ENCODE data around the gene DENND2D.
A peak's percentile ranks its signal among the peaks of the same experiment; 100 is the strongest.

The DENND2D gene

GRCh38 chr1:111175349-111175748, 25.1 kb downstream of the DENND2D start:
- no peak for DNase-seq

DNA sequence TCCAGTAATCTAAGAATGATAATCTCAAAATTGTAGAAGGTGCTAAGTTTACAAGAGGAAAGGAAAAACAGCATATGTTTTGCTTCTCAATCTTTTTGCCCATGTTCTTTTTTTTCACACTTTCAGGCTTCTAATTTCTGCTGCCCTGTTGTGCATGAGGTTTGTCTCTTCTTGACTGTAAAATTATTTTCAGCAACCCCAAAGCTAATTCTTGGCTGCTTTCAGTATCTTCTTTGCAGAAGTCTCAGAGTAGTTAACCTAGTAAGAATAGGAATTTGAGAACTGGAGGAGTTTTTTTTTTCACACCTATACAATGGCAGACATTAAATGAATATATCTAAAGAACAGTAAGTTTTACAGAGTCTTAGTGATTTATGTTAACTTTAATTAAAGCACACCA, 26.4 kb downstream of the DENND2D start:
- no peak for DNase-seq

DNA sequence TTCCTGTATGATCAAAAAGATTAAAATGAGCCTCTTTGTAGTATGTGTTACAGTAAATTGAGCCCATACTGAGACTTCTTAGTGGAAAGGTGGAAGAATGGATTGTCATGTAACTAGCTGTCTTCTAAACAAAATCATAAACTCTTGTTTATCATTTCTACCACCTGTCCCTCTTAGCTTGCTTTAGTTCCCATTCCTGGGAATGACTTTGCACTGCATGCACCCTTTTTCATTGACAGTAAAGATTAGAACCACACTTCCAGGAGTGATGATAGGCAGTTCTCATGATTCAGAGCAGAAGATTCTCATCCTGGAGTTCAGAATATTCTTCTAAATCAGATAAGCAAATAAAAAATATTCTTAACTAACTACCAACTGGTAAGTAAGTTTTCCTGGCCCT, 28.0 kb downstream of the DENND2D start:
- DNase-seq = no peak

DNA sequence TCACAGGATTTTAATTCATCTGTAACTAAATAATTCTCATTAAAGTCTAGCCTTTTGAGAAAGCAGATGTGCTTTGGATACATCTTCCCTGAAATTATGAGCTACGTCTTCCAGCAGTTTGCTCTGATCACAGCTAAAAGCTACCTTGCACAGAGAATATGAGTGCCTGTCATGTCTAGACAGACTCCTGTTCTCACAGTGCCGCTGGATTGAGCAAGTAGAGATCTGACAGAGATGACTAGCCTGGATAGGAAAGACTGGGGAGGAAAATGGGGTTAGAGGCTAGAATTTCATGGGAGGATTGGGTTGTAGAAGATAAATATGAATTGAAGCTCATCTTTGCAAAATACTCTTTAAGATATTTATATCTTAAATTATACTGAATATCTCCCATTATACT, 36.3 kb downstream of the DENND2D start:
- peak in 1 of 14 donors; percentile 3 for DNase-seq

DNA sequence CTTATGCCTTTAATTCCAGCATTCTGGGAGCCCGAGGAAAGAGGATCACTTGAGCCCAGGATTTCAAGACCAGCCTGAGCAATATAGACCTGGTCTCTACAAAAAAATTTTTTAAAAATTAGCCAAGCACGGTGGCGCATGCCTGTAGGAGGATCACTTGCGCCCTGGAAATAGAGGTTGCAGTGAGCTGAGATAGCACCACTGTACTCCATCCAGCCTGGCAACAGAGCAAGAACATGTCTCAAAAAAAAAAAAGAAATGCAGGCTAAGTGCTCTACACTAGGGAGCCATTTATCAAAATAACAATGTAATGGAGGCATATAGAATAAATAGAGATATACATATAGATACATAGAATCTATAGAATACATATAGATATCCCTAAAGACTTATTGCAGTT, 37.1 kb downstream of the DENND2D start:
- DNase-seq = peak in 1 of 14 donors; percentile 56

- DNase-seq = no peak
Measured at GRCh38 chr1:111162488-111162880, 38.0 kb downstream of the DENND2D start.

- DNase-seq = peak in 1 of 14 donors; percentile 86
Measured at GRCh38 chr1:111161843-111162487, 38.5 kb downstream of the DENND2D start.

- DNase-seq = no peak
Measured at GRCh38 chr1:111157431-111157830, 43.0 kb downstream of the DENND2D start.

DNA sequence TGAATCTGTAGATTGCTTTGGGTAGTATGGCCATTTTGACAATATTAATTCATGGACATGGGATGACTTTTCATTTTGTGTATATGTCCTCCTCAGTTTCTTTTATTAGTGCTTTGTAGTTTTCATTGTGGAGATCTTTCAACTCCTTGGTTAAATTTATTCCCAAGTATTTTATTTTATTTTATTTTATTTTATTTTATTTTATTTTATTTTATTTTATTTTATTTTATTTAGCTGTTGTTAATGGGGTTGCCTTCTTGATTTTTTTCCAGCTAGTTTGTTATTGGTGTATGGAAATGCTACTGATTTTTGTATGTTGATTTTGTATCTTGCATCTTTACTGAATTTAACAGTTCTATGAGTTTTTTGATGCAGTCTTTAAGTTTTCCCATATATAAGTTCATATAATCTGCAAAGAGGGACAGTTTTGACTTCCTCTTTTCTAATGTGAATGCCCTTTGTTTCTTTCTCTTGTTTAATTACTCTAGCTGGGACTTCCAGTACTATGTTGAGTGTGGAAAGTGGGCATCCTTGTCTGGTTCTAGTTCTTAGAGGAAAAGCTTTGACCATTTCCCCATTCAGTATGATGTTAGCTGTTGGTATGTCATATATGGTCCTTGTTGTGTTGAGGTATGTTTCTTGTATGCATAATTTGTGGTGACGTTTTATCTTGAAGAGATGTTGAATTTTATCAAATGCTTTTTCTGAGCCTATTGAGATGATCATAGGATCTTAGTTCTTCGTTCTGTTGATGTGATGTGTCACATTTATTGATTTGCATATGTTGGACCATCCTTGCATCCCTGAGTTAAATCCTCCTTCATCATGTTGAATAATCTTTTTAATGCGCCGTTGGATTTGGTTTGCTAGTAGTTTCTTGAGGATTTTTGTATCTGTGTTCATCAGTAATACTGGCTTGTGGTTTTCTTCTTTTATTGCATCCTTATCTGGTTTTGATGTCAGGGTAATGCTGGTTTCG, 46.1 kb downstream of the DENND2D start:
- DNase-seq = no peak

GRCh38 chr1:111151838-111152237, 48.6 kb downstream of the DENND2D start:
- no peak for DNase-seq

DNA sequence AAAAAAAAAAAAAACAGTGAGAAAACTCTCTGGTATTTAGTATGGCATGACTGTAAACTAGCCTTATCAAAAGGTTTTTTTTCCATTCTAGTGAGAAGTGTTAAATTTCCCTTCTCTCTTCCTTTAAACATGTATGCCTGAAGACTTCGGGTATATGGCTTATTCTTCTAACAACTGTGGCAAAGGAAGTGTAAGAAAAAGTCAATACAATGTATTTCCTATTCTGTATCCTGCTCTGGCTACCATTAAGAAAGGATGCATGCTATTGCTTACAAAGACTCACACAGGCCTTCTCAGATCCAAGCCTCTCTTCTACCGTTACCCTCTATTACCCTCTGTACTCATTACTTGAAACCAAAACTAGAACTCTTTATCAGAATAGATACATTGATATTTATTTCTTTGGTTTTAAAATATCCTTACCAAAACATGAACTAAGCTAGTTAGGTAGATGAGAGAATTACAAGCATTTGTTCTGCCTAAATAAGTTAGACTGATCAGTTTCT, 52.0 kb downstream of the DENND2D start:
- DNase-seq = no peak

DNA sequence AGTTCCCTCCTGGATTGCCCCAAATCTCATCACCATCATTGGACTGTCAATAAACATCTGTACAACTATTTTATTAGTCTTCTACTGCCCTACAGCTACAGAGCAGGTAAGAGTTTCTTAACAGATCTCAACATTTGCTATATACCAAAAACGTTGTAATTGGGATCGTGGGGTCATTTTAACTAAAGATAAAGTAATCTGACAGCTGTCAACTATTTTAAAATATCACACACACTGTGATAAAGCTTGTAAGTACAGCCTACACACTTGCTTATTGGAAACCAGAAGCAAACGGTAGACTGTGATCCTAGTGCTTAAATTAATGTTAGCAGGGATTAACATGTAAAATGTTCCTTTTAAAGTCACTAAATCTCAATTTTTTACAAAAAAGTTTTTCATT, 52.5 kb downstream of the DENND2D start:
- DNase-seq = no peak

- DNase-seq = no peak
Measured at GRCh38 chr1:111145963-111146768, 54.3 kb downstream of the DENND2D start.

DNA sequence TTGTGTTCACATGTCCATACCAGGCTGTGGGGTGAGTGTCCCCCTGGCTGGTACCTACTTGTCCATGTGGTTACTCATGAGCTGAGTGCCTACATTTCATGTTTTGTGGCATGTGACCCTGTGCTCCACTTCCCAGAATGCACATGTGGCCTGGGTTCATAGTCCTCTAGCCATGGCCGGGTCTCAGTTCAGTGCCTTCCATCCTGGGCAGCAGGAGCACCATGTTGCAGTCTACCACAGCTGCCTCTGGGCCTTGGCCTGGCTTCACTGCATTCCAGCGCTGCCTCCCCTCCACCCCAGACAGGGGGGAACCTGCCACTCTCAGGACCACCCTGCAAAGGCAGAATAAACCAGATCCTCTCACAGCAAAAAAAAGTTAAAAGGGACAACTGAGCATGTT, 54.9 kb downstream of the DENND2D start:
- no peak for DNase-seq

GRCh38 chr1:111142356-111142975, 58.0 kb downstream of the DENND2D start:
- no peak for DNase-seq

DNA sequence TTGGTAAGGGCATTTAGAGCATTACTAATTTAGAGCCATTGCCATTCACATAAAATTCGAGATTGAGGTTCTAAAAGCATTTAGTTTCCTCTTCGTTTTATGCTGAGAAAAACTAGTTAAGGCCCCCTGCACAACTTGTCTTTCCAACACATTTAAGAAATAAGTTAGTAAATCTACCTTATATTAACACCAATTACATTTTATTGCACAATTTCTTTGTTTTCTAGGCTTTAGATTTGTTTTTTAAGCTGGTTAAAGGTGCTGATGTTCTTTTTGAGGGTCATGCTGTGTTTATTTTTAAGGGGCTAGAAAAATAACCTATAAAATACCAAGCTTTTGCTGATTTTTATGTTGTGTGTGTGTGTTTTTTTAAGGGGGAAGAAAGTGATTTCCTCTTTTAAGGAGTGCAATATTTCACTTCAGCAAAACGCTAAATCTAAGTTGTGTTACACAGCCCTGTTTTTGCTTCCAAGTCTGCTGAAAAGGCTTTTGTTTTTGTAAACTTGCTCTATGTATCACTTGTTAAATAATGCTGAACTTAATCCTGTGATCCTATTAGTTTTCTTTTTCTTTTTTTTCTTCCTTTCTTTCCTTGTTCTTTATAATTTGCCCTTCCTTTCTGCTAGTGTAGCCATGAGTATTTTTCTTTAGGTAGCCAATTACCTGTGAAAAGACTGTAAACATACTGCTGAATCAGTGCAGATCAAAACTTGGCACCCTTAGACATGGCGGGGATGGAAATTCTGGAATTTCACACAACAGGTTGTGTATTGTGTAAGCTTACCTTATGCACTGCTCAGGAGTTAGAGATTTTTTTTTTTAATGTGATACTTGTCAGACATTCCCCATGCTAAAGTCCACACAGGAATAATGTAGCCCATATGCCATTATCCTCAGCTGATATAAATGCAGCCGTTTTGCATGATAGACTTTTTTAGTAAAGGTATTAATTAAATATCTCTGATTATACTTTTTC, 58.9 kb downstream of the DENND2D start:
- DNase-seq = no peak

DNA sequence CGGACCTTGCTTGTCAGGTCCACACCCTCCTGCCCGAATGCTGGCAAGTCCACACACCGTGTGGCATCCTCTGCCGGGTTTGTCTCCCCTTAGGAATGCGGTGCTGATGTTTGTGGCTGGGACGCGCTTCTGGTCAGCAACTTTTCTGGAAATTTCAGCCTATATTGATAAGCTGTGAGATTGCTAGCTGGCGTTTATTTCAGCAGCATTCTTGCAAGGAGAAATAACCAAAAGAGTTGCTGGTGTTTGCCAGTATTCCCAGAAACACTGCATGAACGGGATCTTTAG, 59.8 kb downstream of the DENND2D start:
- no peak for DNase-seq

GRCh38 chr1:111139956-111140679, 60.3 kb downstream of the DENND2D start, which contains the start of the genes CEPT1 and DRAM2:
Gene CEPT1, plus strand, starts transcription at chr1:111140223. Its CDS starts 7,492 bp downstream, at chr1:111147715.
Gene DRAM2, minus strand, starts transcription at chr1:111140093. Its CDS starts 8,539 bp downstream, at chr1:111131554.
- peak; percentile 33 to 91 (median 86) for DNase-seq

- DNase-seq = peak in 11 of 14 donors; percentile 28 to 75 (median 63)
Measured at GRCh38 chr1:111139324-111139955, 61.0 kb downstream of the DENND2D start.
